HG03064 (cell line): ENCODE data around the gene SLC27A1.
"Not testable (repeated sequence)": the region's sequence is repeated elsewhere in the genome, so short reads cannot be mapped to it uniquely, and the experiment has no call there.

Experiments used
- ATAC-seq: cut with Tn5 transposase; IDR thresholded peaks from one replicate; pipeline ENCODE4 v1.9.1; 2021; ENCODE audit warnings: low read depth; ENCODE audit not compliant: unreplicated experiment

SLC27A1 gene

GRCh38 chr19:17455308-17456123, 14.8 kb upstream of the SLC27A1 start:
- no peak for ATAC-seq

GRCh38 chr19:17456127-17456526, 14.2 kb upstream of the SLC27A1 start:
- ATAC-seq, result no peak

GRCh38 chr19:17457616-17458015, 12.7 kb upstream of the SLC27A1 start:
- ATAC-seq, result no peak

GRCh38 chr19:17458970-17459369, 11.4 kb upstream of the SLC27A1 start:
- ATAC-seq, result no peak

GRCh38 chr19:17460372-17461230, 9.7 kb upstream of the SLC27A1 start, which contains the start of gene NXNL1:
Gene NXNL1, minus strand, starts transcription at chr19:17460926. Its CDS starts 57 bp downstream, at chr19:17460869.
- no peak for ATAC-seq

GRCh38 chr19:17466487-17466850, 3.9 kb upstream of the SLC27A1 start:
- no peak for ATAC-seq

- no peak for ATAC-seq
These were observed 2.6 kb upstream of the SLC27A1 start for GRCh38 chr19:17467471-17468301.

- no peak for ATAC-seq
These were observed 1.8 kb upstream of the SLC27A1 start for GRCh38 chr19:17468302-17469091.

GRCh38 chr19:17469092-17469480, 1.2 kb upstream of the SLC27A1 start:
- no peak for ATAC-seq

- ATAC-seq, result peak; percentile 33
These were observed 750 bp upstream of the SLC27A1 start for GRCh38 chr19:17469481-17470067.

- ATAC-seq, result no peak
These were observed 1.2 kb downstream of the SLC27A1 start for GRCh38 chr19:17471410-17472125.

GRCh38 chr19:17473041-17473440, 2.7 kb downstream of the SLC27A1 start:
- no peak for ATAC-seq

GRCh38 chr19:17475011-17475540, 4.8 kb downstream of the SLC27A1 start:
- ATAC-seq, result not testable (repeated sequence)

- no peak for ATAC-seq
These were observed 5.3 kb downstream of the SLC27A1 start for GRCh38 chr19:17475541-17476115.

GRCh38 chr19:17479325-17479791, 9.0 kb downstream of the SLC27A1 start:
- no peak for ATAC-seq

GRCh38 chr19:17481986-17482385, 11.7 kb downstream of the SLC27A1 start:
- no peak for ATAC-seq

GRCh38 chr19:17482877-17483604, 12.7 kb downstream of the SLC27A1 start:
- ATAC-seq, result no peak

GRCh38 chr19:17483605-17484002, 13.3 kb downstream of the SLC27A1 start:
- no peak for ATAC-seq
